A549 (cell line): Measurements from ENCODE around the gene SELP.

ENCODE experiments used
- CTCF ChIP-seq: fragments of >200 bp; sonication (Bioruptor Twin); formaldehyde crosslinking; IDR thresholded peaks from 3 replicates; pipeline ENCODE4 v1.5.1; 2016
- EHMT2 ChIP-seq: fragments of 200-600 bp; sonication (generic); IDR thresholded peaks from 2 replicates; pipeline ENCODE4 v1.6.1; 2016; ENCODE audit warnings: antibody characterized with exemption, low read depth, mild to moderate bottlenecking, moderate library complexity
- EP300 ChIP-seq, 2 experiments: fragments of >200 bp; sonication (Bioruptor Twin); formaldehyde crosslinking; IDR thresholded peaks; 2 replicates in 1 of 2; 3 replicates in 1 of 2; pipeline ENCODE4 v1.6.1; 2016 to 2017
- ESRRA ChIP-seq: fragments of 150-350 bp; IDR thresholded peaks from 2 replicates; pipeline ENCODE4 v1.6.1; 2014; ENCODE audit warnings: mild to moderate bottlenecking, low read length, borderline replicate concordance
- JUNB ChIP-seq: fragments of >200 bp; sonication (Bioruptor Twin); formaldehyde crosslinking; IDR thresholded peaks from 2 replicates; pipeline ENCODE4 v1.6.1; 2016
- POLR2A ChIP-seq: IDR thresholded peaks from 2 replicates; pipeline ENCODE4 v1.6.1; 2012; ENCODE audit warnings: mild to moderate bottlenecking, low read length
- RCOR1 ChIP-seq: fragments of 150-350 bp; IDR thresholded peaks from 2 replicates; pipeline ENCODE4 v1.6.1; 2014; ENCODE audit warnings: antibody characterized with exemption, low read length, low read depth

- TF ChIP-seq CTCF (no peak), ESRRA (no peak), POLR2A (no peak), EP300 (IDR thresholded peaks at IDR 0.05) (no peak), EHMT2 (no peak), JUNB (no peak), RCOR1 (no peak)
Observed at GRCh38 chr1:169577981-169578738, 51.8 kb downstream of the SELP start.
